ENCODE measurements around the gene BANP.

- no peak for TF ChIP-seq POLR2A (IDR thresholded peaks at IDR 0.05; ENCODE audit: low read length)
- TF ChIP-seq GATA1 (IDR thresholded peaks at IDR 0.05; ENCODE audit: low read depth, low read length), result no peak
Measured at GRCh38 chr16:88067530-88068411, 116.5 kb downstream of the BANP start.

All from erythroblast (primary cell).